MCF 10A (cell line): ENCODE results near the gene GSTO2. TPM values are rescaled to one million over a fixed set of nuclear protein-coding genes. Genes with fewer than 3 reads are reported as not detected.

ENCODE experiments used
- BruUV-seq: library from RNA; stranded (reverse); fragments of 400-500 nt; replicated peaks from 2 replicates; lab custom pipeline; 2021; lab: Mats Ljungman, UMichigan
- CTCF ChIA-PET: fragments of 300-600 bp; sonication (Branson Sonifier 250); formaldehyde crosslinking; extraction: SDS; loops from one replicate; lab custom pipeline; 2021; ENCODE audit warnings: antibody characterized with exemption, inconsistent platforms; lab: Yijun Ruan, JAX
- POLR2A ChIA-PET: fragments of 300-600, 350-650 bp; sonication (Branson Sonifier 250); formaldehyde crosslinking; extraction: SDS; loops from one replicate; lab custom pipeline; 2020; ENCODE audit warnings: antibody characterized with exemption, inconsistent platforms; lab: Yijun Ruan, JAX
- DNase-seq: peaks from one replicate; pipeline ENCODE4 v3.0.0-alpha.2; 2018; ENCODE audit not compliant: unreplicated experiment
- H3K27ac Mint-ChIP-seq: one replicate; pipeline ENCODE4 v1.8.0; 2022; ENCODE audit warnings: mild to moderate bottlenecking, low read depth, mixed read lengths; ENCODE audit not compliant: unreplicated experiment
- H3K27me3 Mint-ChIP-seq: one replicate; pipeline ENCODE4 v1.8.0; 2022; ENCODE audit warnings: mixed read lengths; ENCODE audit not compliant: insufficient read depth, unreplicated experiment
- H3K36me3 Mint-ChIP-seq: one replicate; pipeline ENCODE4 v1.8.0; 2022; ENCODE audit warnings: mild to moderate bottlenecking, moderate library complexity, mixed read lengths; ENCODE audit not compliant: insufficient read depth, unreplicated experiment
- H3K4me1 Mint-ChIP-seq: one replicate; pipeline ENCODE4 v1.8.0; 2022; ENCODE audit warnings: mixed read lengths; ENCODE audit not compliant: insufficient read depth, unreplicated experiment
- H3K4me3 Mint-ChIP-seq: one replicate; pipeline ENCODE4 v1.8.0; 2022; ENCODE audit warnings: mild to moderate bottlenecking, moderate library complexity, mixed read lengths; ENCODE audit not compliant: unreplicated experiment
- H3K9me3 Mint-ChIP-seq: one replicate; pipeline ENCODE4 v1.8.0; 2022; ENCODE audit warnings: mixed read lengths; ENCODE audit not compliant: unreplicated experiment
- intact Hi-C: fragments of 100-400 bp; cut with micrococcal nuclease; formaldehyde crosslinking; loops from 2 replicates; pipeline ENCODE4 v1.14.1; 2022
- total RNA-seq: library from RNA; stranded (reverse); gene quantifications from 2 replicates; pipeline ENCODE4 v1.2.3, GENCODE V29; 2022
- TF ChIP-seq, protein P1 (sequence below): fragments of 200-600 bp; IDR thresholded peaks from one replicate; pipeline ENCODE4 v1.8.0; 2022; ENCODE audit warnings: antibody characterized with exemption, mild to moderate bottlenecking; ENCODE audit not compliant: unreplicated experiment

The GSTO2 gene
- total RNA-seq, 1 experiment from 2014 or later = 40.9 TPM

DNA sequence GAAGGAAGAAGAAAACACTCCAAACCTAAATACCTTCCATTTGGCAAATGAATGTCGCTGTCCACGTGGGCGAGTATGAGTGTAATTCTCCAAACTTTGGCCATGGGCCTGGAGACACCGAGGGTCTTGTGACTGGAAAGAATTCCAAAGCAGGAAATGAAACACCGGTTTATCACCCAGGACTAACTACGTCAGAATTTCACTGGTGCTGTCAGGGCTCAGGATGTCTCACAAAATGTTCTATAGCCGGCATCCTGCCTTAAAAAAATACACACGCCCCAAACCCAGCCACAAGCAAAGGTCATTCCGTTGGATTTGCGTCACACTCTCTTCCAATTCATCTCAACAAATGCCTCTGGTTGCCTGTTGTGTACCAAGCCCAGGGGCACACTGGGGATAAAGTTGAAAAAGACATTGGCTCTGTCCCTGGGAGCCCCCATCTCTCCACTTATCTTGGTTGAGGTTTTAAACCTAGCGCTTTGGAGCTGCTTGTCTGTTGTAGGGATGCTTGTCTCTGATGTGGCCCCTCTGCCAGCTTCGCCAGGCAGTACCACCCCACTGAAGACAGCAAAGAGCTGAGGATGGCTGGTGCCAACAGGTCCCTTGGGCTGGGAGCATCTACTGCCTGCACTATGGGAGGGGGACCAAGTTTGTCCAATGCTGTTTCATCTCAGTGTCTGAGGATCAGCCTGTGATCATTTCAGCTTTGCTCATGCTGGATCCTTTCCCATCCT is 31.2 kb downstream of the GSTO2 start:
- DNase-seq = peak; percentile 72
- H3K9me3 Mint-ChIP-seq = peaks cover 6% of the 10 kb centered on the region
- no peaks in the 10 kb centered on the region for H3K27me3 Mint-ChIP-seq
- ChIA-PET POLR2A (interaction anchor here (0.5 to 2.0 kb wide), 8 partner anchors 10 to 175 kb away, joined by 3 to 10 read pairs (median 4); no protein-coding TSS in a partner anchor), CTCF (interaction anchor here (0.6 to 13.1 kb wide), 13 partner anchors 9 to 54 kb away, joined by 3 to 316 read pairs (median 4); partner anchors contain the start of genes CFAP58 and ITPRIP)
- H3K4me1 Mint-ChIP-seq = peaks cover 30% of the 10 kb centered on the region
- no peak overlapping the region for H3K4me3 Mint-ChIP-seq
- H3K27ac Mint-ChIP-seq = peak overlapping the region; percentile 93
- intact Hi-C loops = loop anchor here (1.0 to 2.0 kb wide), 3 partner anchors 9 to 39 kb away; partner anchors contain the start of gene ITPRIP
- TF ChIP-seq, protein P1, sequence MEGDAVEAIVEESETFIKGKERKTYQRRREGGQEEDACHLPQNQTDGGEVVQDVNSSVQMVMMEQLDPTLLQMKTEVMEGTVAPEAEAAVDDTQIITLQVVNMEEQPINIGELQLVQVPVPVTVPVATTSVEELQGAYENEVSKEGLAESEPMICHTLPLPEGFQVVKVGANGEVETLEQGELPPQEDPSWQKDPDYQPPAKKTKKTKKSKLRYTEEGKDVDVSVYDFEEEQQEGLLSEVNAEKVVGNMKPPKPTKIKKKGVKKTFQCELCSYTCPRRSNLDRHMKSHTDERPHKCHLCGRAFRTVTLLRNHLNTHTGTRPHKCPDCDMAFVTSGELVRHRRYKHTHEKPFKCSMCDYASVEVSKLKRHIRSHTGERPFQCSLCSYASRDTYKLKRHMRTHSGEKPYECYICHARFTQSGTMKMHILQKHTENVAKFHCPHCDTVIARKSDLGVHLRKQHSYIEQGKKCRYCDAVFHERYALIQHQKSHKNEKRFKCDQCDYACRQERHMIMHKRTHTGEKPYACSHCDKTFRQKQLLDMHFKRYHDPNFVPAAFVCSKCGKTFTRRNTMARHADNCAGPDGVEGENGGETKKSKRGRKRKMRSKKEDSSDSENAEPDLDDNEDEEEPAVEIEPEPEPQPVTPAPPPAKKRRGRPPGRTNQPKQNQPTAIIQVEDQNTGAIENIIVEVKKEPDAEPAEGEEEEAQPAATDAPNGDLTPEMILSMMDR = no peak
- peaks cover 20% of the 10 kb centered on the region for H3K36me3 Mint-ChIP-seq
- TSS peak; percentile 59 for BruUV-seq

DNA sequence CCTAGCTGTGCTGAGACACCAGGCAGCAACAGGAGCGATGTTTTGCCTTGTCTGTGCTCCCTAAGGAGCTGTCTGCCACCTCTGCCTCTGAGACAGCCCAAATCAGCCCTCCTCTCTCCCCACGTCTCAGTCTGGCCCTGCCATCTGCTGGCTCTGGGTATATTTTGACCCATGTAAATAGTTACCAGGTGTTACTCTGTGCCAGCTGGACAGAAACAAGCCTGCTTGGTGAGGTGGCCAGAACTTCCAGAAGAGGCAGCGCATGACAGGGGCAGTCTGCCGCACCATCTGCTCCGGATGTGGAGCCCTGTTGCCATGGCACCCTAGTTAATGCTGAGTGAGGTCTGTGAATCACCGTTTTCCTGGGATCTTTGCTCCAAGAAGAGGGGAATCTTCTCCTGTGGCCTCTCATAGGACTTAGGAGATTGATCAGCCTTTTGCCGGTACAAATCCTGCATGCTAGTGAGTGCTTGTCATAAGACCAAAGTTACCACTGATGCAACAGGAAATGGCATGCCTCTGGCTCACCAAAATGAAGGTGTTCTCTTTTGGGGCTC is 31.8 kb downstream of the GSTO2 start:
- Mint-ChIP-seq H3K27me3 (no peaks in the 10 kb centered on the region), H3K4me1 (peaks cover 34% of the 10 kb centered on the region), H3K36me3 (peaks cover 23% of the 10 kb centered on the region), H3K9me3 (peaks cover 6% of the 10 kb centered on the region), H3K27ac (peak overlapping the region; percentile 93), H3K4me3 (no peak overlapping the region)
- ChIA-PET CTCF (interaction anchor here (0.9 to 13.1 kb wide), 10 partner anchors 10 to 53 kb away, joined by 3 to 316 read pairs (median 7); partner anchors contain the start of genes CFAP58 and ITPRIP), POLR2A (interaction anchor here (0.5 to 1.6 kb wide), 7 partner anchors 9 to 176 kb away, joined by 3 to 4 read pairs (median 4); no protein-coding TSS in a partner anchor)
- TF ChIP-seq, protein P1 = no peak
- TSS peak; percentile 82 for BruUV-seq
- DNase-seq = peak; percentile 90
- intact Hi-C loops = loop anchor here (1.0 to 2.0 kb wide), 3 partner anchors 10 to 38 kb away; partner anchors contain the start of gene ITPRIP

DNA sequence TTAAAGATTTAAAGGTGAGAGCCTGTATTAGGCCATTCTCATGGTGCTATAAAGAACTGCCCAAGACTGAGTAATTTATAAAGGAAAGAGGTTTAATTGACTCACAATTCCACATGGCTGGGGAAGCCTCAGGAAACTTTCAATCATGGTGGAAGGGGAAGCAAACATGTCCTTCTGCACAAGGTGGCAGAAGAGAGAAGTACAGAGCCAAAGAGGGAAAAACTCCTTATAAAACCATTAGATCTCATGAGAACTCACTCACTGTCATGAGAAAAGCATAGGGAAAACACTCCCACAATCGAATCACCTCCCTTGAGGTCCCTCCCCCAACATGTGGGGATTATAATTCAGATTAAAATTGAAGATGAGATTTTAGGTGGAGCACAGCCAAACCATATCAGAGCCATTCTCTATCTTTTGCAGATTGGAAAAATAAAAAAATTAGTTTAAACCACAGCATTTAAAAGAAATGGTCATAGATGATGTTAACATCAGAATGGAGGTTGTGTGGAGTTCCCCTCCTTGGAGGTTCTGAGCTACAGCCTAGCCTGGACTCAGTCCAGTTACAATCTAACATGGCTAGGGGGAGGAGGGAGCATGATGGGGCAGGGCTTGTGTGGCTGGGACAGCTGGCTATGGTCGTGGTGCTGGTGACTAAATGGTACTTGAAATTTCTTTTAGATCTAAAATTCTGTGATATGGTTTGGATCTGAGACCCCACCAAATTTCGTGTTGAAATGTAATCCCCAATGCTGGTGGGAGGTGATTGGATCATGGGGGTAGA is 33.1 kb downstream of the GSTO2 start:
- CTCF ChIA-PET = interaction anchor here (6.5 to 7.7 kb wide), 3 partner anchors 9 to 50 kb away, joined by 46 to 165 read pairs (median 132); partner anchors contain the start of gene CFAP58
- POLR2A ChIA-PET = interaction anchor here (1.9 kb wide), 1 partner anchor 33 kb away, joined by 4 read pairs; the partner anchor contains the start of gene GSTO2

More for the DNA sequence above, 33.1 kb downstream of the GSTO2 start:
- Mint-ChIP-seq H3K9me3 (peaks cover 6% of the 10 kb centered on the region), H3K36me3 (peaks cover 32% of the 10 kb centered on the region), H3K4me3 (no peak overlapping the region), H3K27me3 (no peaks in the 10 kb centered on the region), H3K27ac (peak overlapping the region; percentile 93), H3K4me1 (peaks cover 38% of the 10 kb centered on the region)
- intact Hi-C loops = loop anchor here (2.0 kb wide), 2 partner anchors 27 to 37 kb away; partner anchors contain the start of gene ITPRIP
- TF ChIP-seq, protein P1 = no peak
- no TSS peak for BruUV-seq
- no peak for DNase-seq
